IPS-18c (cell line): ENCODE results near the gene AVEN.

Experiments used
- H3K4me3 ChIP-seq: 2 replicates; pipeline ENCODE4 v1.7.0; 2013; ENCODE audit warnings: low read depth, mild to moderate bottlenecking, low read length, moderate library complexity; ENCODE audit not compliant: insufficient read depth
- H3K9me3 ChIP-seq: one replicate; pipeline ENCODE4 v1.6.1; 2013; ENCODE audit warnings: mild to moderate bottlenecking, low read length, moderate library complexity; ENCODE audit not compliant: control insufficient read depth, insufficient read depth

Gene AVEN

DNA sequence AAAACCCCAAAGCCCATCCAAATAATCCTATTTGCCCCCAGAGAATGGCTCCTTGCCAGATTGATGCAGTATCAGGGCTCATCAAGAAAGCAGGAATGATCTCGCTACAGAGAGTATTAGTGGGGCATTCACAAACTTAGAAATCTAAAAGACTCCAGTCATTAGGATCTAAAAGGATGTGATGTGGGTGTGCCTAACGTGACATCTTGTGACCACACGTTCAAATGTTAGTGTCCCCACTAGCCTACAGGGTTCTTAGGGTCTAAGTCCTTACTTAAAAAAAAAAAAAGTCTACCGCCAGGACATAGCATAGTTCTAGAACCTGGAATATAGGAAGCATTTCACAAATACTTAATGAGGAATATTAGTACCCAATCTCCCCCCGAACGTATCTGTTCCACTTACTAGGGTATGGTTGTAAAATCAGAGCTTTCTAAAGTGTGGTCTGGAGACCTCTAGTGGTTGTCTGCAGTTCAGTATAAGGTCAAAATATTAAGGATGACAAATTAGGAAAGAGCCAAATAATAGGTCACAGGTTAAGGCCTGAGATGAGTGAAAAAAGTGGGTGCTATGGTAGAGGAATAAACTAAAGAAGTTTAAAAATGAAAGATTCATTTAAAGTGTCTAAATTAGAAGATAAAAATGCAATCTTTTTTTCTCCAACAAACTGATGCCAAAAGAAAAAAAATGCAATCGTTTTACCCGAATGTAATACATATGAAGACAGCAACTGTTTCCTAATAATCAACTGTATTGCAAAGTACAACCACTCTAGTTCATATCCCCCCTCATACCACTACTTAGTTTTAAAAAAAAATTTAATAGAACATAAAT lies 75.0 kb downstream of the AVEN start:
- Histone ChIP-seq H3K9me3 (no peaks in the 10 kb centered on the region), H3K4me3 (no peak overlapping the region)

DNA sequence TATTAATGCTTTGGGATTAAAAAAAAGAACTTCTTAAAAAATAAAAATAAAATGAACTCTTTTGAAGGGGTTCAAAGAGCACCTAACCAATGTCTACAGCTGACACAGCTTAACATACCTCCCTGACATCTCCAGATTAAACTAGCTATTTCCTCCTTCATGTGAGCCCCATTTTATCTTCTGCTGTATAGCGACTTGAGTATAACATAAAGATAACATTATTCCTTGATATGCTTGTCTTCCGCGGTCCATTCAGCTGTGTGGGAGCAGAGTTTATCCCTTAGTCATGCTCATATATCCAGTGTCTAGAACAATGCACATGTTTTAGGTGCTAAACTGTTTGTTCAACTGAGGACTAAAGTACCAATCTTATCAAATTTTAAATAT lies 78.5 kb downstream of the AVEN start:
- Histone ChIP-seq H3K9me3 (no peaks in the 10 kb centered on the region), H3K4me3 (no peak overlapping the region)

DNA sequence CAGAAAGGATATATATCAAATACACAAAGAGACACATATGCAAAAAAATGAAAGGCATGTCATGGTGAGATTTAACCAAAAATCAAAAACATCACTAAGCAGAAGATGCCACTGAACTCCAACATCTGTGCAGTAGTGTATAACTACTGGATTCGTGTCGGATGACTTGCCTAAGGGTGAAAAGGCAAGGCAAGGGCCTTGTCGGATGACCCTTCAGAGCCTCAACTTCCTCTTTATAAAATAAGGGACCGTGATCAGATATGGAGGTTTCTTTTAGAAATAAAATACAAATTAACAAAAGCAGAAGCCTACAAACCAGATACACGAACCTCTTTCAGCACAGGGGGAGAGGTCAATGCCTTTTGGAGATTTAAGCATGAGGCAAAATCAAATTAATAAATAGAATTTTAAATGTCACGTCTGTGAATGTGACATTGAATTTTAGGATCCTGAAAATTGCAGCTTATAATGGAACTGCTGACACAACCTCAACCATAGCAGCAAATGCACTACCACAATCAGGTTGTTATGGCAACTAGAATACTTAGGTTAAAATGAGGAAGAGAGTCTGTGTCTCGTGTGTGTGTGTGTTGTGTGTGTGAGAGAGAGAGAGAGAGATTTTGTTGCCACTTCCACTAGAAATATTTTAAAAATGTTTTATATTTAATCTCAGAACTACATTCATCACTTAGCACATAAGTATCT lies 79.0 kb downstream of the AVEN start:
- no peak overlapping the region for H3K4me3 ChIP-seq
- H3K9me3 ChIP-seq, result no peaks in the 10 kb centered on the region

DNA sequence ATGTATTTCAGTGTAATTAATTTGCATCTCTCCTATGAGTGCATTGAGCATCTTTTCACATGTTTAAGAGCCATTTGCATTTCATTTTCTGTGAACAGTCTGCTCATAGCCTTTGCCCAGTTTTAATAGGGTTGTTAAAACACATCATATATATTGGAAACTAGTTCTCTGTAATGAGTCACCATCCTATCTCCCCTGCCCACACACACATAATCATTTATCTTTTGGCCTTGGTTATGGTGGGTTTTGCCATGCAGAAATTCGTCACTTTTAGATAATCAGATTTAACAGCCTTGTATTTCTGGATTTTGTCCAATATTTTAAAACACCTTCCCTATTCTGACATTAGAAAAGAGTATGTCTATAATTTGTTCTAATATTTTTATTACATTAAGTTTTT lies 82.6 kb downstream of the AVEN start:
- no peaks in the 10 kb centered on the region for H3K9me3 ChIP-seq
- no peak overlapping the region for H3K4me3 ChIP-seq

DNA sequence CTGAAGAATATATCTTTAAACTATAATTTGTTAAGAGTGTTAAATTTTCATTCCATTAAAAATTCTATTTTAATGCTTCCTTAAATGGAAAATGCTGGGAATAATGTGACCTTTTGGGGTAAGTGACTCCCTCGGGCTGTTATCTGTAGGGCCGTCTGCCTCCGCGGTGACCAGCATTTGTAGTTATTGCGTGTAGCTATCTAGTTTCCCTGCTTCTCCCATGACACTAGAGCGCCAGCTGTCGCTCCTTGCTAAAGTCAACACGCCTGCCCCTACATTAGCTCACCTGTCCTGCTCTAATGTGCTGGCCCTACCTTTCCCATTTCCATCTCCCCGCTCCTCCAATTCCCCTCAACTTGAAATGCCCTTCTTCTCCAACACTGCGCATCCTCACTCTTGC lies 83.1 kb downstream of the AVEN start:
- Histone ChIP-seq H3K4me3 (no peak overlapping the region), H3K9me3 (no peaks in the 10 kb centered on the region)

DNA sequence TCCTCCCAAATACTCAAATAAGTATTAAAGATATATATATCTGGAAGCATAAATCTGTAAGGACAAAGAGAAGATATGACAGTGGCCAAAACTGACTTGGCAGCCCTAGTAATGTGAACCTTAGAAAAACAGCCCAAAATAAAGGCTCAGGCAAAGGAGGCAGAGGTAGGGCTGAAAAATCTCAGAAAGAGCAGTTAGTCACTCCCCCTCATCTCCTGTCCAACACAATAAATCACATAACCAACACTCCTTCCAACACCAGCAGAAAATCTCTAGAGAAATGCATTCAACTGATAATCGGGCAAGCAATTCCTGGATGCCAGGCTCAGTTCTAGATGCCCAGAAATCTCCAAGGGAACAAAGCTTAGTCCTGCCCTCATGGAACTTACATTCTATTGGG lies 92.9 kb downstream of the AVEN start:
- Histone ChIP-seq H3K4me3 (no peak overlapping the region), H3K9me3 (peaks cover 4% of the 10 kb centered on the region)

DNA sequence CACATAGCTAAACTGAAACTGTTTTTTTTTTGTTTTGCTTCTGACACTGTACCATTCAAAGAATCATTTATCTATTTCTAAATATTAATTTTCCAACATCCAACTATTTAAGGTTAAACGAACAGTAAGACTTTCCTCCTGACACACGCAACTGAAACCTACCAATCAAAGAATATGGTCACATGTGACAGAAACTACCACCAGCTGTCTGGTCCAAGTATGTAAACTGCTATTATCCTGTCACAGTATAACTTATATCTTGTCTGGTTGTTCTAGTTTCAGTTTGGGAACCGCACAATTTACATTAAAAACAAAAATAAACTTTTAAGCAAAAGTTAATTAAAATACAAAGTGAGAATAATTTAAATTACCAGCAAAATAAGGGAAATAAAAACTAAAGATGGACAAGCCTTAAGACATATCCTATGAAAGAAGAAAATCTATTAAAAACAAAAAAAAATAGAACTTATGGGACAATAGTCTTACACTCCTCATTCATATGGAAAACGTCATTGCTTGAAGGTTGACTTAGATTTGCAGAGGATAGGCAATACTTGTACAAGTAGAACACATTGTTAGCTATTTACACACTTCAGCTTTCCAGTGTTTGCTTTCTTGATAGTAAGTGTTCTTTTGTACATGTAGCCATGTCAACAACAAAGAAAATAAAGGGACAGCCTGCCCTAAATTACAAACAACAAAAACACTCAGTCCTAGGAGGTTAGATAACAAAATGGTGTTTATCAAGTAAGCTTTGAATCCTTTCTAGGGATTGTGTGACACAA lies 97.5 kb downstream of the AVEN start:
- H3K9me3 ChIP-seq, result peaks cover 4% of the 10 kb centered on the region
- no peak overlapping the region for H3K4me3 ChIP-seq

DNA sequence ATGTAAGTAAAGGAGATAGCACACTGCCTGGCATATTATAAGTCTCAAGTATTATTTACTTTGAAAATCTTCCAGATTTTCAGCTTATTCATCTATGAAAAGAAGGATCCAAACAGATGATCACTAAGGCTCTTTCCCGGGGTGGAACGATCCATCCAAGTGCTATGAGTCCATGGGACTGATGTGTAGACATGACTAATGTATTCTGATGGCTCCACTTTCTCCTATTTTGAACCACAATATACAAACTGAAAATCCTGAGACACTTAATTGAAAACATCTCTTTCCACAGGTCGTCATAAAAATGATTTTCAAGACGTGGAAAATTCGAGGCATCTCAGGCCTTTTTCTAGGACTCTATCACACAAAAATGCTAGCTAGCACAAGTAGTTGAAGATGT lies 104.1 kb downstream of the AVEN start:
- no peaks in the 10 kb centered on the region for H3K9me3 ChIP-seq
- H3K4me3 ChIP-seq, result no peak overlapping the region

DNA sequence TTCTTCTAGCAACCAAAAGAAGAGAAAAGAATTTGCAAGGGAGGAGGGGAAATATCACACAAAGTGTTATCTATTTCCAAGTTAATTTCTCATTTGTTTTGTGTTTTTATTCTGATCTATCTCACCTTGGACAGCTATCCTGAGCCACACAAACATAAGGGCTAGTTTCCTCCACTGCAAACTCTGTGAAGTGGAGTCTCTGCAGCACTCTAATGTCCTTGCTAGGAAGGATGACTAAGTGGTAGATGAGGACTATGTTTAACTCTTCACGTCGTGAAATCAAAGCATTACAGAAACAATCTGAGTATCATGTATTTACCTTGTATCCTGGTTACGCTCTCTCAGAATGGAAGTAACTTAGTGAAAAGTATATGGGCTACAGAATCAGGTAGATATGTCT lies 104.6 kb downstream of the AVEN start:
- Histone ChIP-seq H3K9me3 (no peaks in the 10 kb centered on the region), H3K4me3 (no peak overlapping the region)

DNA sequence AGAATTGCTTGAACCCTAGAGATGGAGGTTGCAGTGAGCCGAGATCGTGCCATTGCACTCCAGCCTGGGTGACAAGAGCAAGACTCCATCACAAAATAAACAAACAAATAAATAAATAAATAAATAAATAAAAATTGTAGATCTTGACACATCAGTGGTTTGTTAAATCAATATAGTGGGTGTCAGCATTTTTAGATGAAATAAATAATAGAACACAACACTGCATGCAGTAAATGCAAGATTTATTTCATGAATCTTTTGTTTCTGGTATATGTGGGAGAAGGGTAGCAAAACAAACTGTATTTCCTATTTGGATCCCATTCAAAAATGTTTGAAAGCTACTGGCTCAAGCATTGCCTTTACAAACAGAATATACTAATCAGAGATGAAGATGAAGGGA lies 106.3 kb downstream of the AVEN start:
- no peaks in the 10 kb centered on the region for H3K9me3 ChIP-seq
- no peak overlapping the region for H3K4me3 ChIP-seq

DNA sequence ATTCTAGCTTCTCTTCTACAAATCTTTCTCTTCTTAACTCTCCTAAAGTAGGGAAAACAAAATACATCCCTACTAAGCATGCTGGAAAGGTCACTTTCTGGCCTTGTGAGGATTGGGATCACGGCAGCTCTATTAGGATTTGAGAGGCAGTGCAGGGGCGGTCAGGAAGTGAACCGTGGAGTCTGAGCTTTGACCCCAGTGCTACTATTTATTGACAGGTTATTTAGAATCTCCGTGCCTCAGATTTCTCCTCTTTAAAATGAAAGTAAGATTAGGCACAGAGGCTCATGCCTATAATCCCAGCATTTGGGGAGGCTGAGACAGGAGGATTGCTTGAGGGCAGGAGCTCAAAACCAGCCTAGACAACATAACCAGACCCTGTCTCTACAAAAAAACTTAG lies 112.7 kb downstream of the AVEN start:
- no peak overlapping the region for H3K4me3 ChIP-seq

DNA sequence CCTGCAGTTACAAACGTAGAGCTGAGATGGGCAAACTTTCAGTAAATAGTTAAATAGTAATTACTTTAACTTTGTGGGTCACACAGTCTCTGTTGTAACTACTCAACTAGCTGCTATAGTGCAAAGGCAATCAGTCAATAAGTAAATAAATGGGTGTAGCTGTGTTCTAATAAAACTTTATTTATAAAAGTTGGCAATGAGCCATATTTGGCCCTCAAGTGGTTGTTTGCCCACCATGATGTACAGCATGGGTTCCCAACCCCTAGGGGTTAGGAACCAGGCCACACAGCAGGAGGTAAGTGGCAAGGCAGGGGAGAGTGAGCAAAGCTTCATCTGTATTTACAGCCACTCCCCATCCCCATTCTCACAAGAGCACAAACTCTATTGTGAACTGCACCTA lies 115.6 kb downstream of the AVEN start:
- H3K9me3 ChIP-seq, result peaks cover 2% of the 10 kb centered on the region
- no peak overlapping the region for H3K4me3 ChIP-seq

More for the DNA sequence above, 112.7 kb downstream of the AVEN start:
- peaks cover 2% of the 10 kb centered on the region for H3K9me3 ChIP-seq

DNA sequence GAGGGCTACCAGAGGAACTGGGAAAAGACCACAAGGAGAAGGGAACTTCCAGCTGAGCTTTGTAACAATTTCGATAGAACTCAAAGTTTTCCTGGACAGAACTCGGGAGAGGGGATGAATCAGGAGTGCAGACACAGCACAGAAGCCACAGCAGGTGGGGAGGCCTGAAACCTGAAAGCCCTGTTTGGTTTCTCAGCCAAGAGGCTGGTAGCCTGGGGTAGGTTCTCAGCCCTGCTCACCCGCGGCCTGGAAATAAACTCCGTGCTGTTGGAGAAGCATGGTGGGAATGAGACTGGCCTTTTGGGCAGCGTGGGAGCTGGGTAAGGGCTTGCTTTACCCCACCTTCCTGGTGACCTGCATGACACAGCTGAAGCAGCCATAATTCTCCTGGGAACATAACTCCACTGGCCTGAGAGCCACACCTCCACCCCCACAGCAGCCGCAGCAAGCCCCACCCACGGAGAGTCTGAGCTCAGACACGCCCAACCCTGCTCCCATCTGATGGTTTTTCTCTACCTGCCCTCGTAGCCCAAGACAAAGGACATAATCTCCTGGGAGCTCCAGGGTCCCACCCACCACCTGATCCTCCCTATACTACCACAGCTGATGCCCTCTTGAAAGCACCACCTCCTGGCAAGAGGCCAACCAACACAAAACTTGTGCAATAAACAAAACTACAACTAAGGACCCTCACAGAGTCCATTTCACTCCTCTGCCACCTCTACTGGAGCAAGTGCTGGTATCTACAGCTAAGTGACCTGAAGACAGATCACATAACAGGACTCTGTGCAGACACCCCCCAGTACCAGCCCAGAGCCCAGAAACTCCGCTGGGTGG lies 123.2 kb downstream of the AVEN start:
- no peak overlapping the region for H3K4me3 ChIP-seq

DNA sequence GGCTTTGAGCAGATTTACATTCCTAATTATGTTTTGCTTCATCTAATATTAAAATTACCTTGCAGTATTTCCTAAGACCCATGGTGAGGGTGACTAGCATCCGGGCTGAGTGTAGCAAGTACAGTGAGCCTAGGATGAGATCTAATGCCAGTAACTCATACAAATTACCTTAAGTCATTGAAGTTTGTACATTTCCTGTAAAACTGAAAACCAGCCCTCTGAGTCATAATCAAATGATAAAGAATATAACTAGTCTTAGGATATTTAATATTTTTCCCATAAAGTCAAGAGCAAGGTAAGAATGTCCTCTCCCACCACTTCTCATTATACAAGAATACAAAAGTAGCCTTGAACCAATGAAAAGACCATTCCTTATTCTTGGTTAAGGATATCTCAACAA lies 125.5 kb downstream of the AVEN start:
- H3K4me3 ChIP-seq, result no peak overlapping the region
- no peaks in the 10 kb centered on the region for H3K9me3 ChIP-seq

More for the DNA sequence above, 123.2 kb downstream of the AVEN start:
- no peaks in the 10 kb centered on the region for H3K9me3 ChIP-seq

DNA sequence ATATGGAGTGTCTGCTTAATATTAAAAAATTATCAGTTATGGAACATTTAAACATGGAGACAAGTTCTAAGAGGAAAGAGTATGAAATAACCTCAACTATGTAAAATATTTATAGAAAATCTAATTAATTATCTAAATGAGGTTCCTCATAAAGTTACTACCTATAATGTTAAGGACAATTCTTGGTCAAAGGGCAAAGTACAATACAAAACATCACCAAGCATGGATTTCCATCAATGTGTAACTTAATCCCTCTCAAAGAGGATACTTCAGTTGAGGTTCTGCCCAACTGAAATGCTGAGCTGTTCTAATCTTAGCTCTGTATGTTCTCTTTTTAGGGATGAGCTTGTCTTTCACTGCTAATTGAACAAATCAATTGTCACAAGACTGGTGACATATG lies 126.7 kb downstream of the AVEN start:
- no peaks in the 10 kb centered on the region for H3K9me3 ChIP-seq
- no peak overlapping the region for H3K4me3 ChIP-seq

DNA sequence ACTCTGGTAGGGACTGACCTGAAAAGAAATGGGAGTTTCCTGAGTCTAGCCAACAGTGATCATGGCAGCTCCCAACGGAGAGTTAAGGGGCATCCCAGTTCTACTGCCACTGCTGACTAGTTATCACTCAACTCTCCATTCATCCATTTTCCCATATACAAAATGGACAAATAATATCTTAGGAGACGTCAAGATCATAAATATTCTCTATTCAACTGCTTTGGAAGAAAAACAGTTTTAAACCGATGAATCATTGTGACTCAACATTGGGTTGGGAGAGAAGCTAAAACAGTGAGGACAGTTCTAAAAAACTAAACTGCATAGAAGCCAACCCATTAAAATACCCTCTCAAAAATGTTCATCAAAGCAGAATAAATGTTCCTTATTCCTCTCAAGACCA lies 128.3 kb downstream of the AVEN start:
- H3K4me3 ChIP-seq, result no peak overlapping the region

DNA sequence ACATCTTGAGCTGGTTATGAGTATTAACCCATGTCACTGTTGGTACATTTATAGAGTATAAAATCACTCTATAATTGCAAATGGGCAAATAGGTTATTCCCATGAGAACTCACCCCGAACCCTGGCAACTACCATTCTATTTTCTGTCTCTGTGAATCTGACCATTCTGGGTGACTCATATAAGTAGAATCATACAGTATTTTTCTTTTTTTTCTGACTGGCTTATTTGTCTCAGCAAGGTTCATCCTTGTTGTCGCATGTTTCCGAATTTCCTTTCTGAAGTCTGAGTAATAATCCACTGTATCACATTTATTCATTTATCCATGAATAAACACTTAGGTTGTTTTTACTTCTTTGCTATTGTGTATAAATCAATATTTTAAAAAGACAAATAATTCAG lies 130.6 kb downstream of the AVEN start:
- H3K9me3 ChIP-seq, result no peaks in the 10 kb centered on the region
- H3K4me3 ChIP-seq, result no peak overlapping the region

More for the DNA sequence above, 128.3 kb downstream of the AVEN start:
- H3K9me3 ChIP-seq, result no peaks in the 10 kb centered on the region
